B cell (primary cell): ENCODE results near the gene PRELID2. TPM values are rescaled to one million over a fixed set of nuclear protein-coding genes. Genes with fewer than 3 reads are reported as not detected.
"Not testable (repeated sequence)": the region's sequence is repeated elsewhere in the genome, so short reads cannot be mapped to it uniquely, and the experiment has no call there.

ENCODE experiments used
- ATAC-seq: fragments of 200-7000 bp; cut with Tn5 transposase; one replicate; pipeline ENCODE4 v1.10.0; 2021; ENCODE audit warnings: low read depth, mild to moderate bottlenecking, moderate number of reproducible peaks, moderate library complexity
- CTCF ChIA-PET: fragments of 350-600 bp; sonication (Branson Sonifier 250); formaldehyde crosslinking; loops from one replicate; lab custom pipeline; 2021; ENCODE audit warnings: antibody characterized with exemption, inconsistent platforms; lab: Charles Lee
- POLR2A ChIA-PET: fragments of 350-600 bp; sonication (Branson Sonifier 250); formaldehyde crosslinking; loops from one replicate; lab custom pipeline; 2021; ENCODE audit warnings: antibody characterized with exemption; lab: Charles Lee
- DNase-seq: peaks from one replicate; pipeline ENCODE4 v3.0.0; 2013
- H2AFZ ChIP-seq: 2 replicates; pipeline ENCODE4 v1.6.1; 2012; ENCODE audit warnings: mild to moderate bottlenecking, low read depth, low read length; ENCODE audit not compliant: insufficient read depth, poor library complexity, severe bottlenecking
- H3K27ac ChIP-seq, 2 donors: 1 replicate in 1 of 2; 2 replicates in 1 of 2; pipeline ENCODE4 v1.5.1; 2012 to 2013; ENCODE audit warnings: low read length in 2 of 2, mild to moderate bottlenecking in 2 of 2, moderate library complexity in 1 of 2
- H3K27me3 ChIP-seq, 4 experiments: fragments of 200-600 bp in 1 of 4; sonication (generic) in 1 of 4; replicated peaks in 1 of 4; 1 replicate in 2 of 4; 2 replicates in 2 of 4; pipeline versions ENCODE4 v1.6.1 to v1.7.0; 2013 to 2016; ENCODE audit warnings: low read length in 3 of 4, mild to moderate bottlenecking in 2 of 4, mixed read lengths in 1 of 4, moderate library complexity in 1 of 4; ENCODE audit not compliant: insufficient read depth in 4 of 4, control insufficient read depth in 3 of 4; ENCODE audit errors: control extremely low read depth in 1 of 4
- H3K36me3 ChIP-seq, 2 experiments: replicated peaks in 1 of 2; 1 replicate in 1 of 2; 2 replicates in 1 of 2; pipeline versions ENCODE4 v1.6.1 to v1.7.1; 2013; ENCODE audit warnings: low read length in 1 of 2; ENCODE audit not compliant: insufficient read depth in 2 of 2, control insufficient read depth in 1 of 2; ENCODE audit errors: control extremely low read depth in 1 of 2, extremely low read depth in 1 of 2
- H3K4me1 ChIP-seq, 2 donors: fragments of 200-600 bp in 1 of 2; sonication (generic) in 1 of 2; 1 replicate in 1 of 2; 2 replicates in 1 of 2; pipeline versions ENCODE4 v1.5.1 to v1.6.1; 2013 to 2017; ENCODE audit warnings: low read length in 2 of 2; ENCODE audit not compliant: control insufficient read depth in 2 of 2, insufficient read depth in 2 of 2
- H3K4me2 ChIP-seq: replicated peaks from 2 replicates; pipeline ENCODE3; 2012; ENCODE audit warnings: mild to moderate bottlenecking, low read depth, low read length; ENCODE audit not compliant: poor library complexity, severe bottlenecking
- H3K4me3 ChIP-seq, 5 experiments: fragments of 200-600 bp in 1 of 5; sonication (generic) in 1 of 5; 1 replicate in 3 of 5; 2 replicates in 2 of 5; pipeline versions ENCODE4 v1.5.1 to v1.7.0; 2011 to 2016; ENCODE audit warnings: low read length in 4 of 5, mild to moderate bottlenecking in 4 of 5, low read depth in 2 of 5, control low read depth in 1 of 5, moderate library complexity in 1 of 5; ENCODE audit not compliant: insufficient read depth in 1 of 5; ENCODE audit errors: control extremely low read depth in 1 of 5, extremely low read depth in 1 of 5
- H3K79me2 ChIP-seq: fragments of 200-600 bp; sonication (generic); one replicate; pipeline ENCODE4 v1.6.0; 2016; ENCODE audit warnings: low read length; ENCODE audit not compliant: control insufficient read depth, insufficient read depth
- H3K9ac ChIP-seq: fragments of 200-600 bp; sonication (generic); 2 replicates; pipeline ENCODE4 v1.6.1; 2017; ENCODE audit warnings: mild to moderate bottlenecking, low read length, moderate library complexity
- H3K9me3 ChIP-seq, 3 donors: one replicate each; pipeline versions ENCODE4 v1.6.1 to v1.7.1; 2013; ENCODE audit warnings: low read length in 2 of 3; ENCODE audit not compliant: control insufficient read depth in 2 of 3, insufficient read depth in 1 of 3; ENCODE audit errors: control extremely low read depth in 1 of 3
- H4K20me1 ChIP-seq: 2 replicates; pipeline ENCODE4 v1.6.0; 2012; ENCODE audit warnings: mild to moderate bottlenecking, low read length; ENCODE audit not compliant: insufficient read depth, control insufficient read depth, poor library complexity, severe bottlenecking
- H3K27ac Mint-ChIP-seq: one replicate; pipeline ENCODE4 v1.8.0; 2021; ENCODE audit warnings: mixed read lengths
- H3K27me3 Mint-ChIP-seq: one replicate; pipeline ENCODE4 v1.8.0; 2021; ENCODE audit warnings: mixed read lengths
- H3K4me1 Mint-ChIP-seq: one replicate; pipeline ENCODE4 v1.8.0; 2021; ENCODE audit warnings: mixed read lengths
- H3K4me3 Mint-ChIP-seq: one replicate; pipeline ENCODE4 v1.8.0; 2021; ENCODE audit warnings: mixed read lengths
- H3K9me3 Mint-ChIP-seq: one replicate; pipeline ENCODE4 v1.8.0; 2022; ENCODE audit warnings: mixed read lengths; ENCODE audit not compliant: insufficient read depth
- EZH2 ChIP-seq: IDR thresholded peaks from 2 replicates; pipeline ENCODE4 v1.6.1; 2012; ENCODE audit warnings: borderline replicate concordance, low read depth, mild to moderate bottlenecking, moderate library complexity, low read length; ENCODE audit not compliant: insufficient read depth, poor library complexity, severe bottlenecking
- WGBS: methylation state at CpG from one replicate; pipeline ENCODE4 v1.1.5; 2013; ENCODE audit warnings: missing lambda C conversion rate; ENCODE audit not compliant: insufficient coverage; 5-methylcytosine and 5-hydroxymethylcytosine counted together
- intact Hi-C: fragments of 100-400 bp; cut with micrococcal nuclease; formaldehyde crosslinking; loops from one replicate; pipeline ENCODE4 v1.10.0; 2022
- polyA plus RNA-seq: library from polyadenylated mRNA; depleted of rRNA; stranded (reverse); fragments of >200 nt; gene quantifications from 2 replicates; pipeline ENCODE4 v1.2.3, GENCODE V29; 2012
- total RNA-seq, 2 donors: library from RNA; stranded (reverse); fragments of 120-200 nt in 1 of 2; gene quantifications; 1 replicate in 1 of 2; 2 replicates in 1 of 2; pipeline versions ENCODE4 v1.2.3 to v1.2.4, GENCODE V29; 2013 to 2022
- TF ChIP-seq, protein P1 (sequence below): fragments of 200-600 bp; IDR thresholded peaks from one replicate; pipeline ENCODE4 v1.8.0; 2022; ENCODE audit warnings: antibody characterized with exemption, mild to moderate bottlenecking

The PRELID2 gene
- total and polyA plus RNA-seq, 2 donors (not counting 1 experiment from before 2014, with no cell fraction given), result 0.63 to 2.7 TPM

DNA sequence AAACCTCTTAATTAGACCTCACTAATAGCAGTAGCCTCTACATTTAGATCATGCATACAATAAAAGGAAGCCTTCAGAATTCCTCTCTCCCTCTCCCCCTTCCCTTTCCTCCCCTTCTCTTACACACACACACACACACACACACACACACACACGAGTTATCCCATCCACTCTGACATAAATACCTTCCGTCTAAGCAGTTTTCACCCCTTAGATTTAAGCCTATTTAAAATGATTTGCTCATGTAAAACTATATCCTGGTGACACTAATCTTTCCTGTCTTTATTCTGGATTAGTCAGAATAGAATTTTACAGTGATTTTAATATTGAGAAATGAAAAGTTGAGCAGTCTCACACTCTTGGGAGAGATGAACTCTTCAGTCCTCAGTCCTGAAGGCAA is 35.0 kb downstream of the PRELID2 start:
- Mint-ChIP-seq H3K27me3 (no peaks in the 10 kb centered on the region), H3K9me3 (no peaks in the 10 kb centered on the region), H3K4me3 (no peak overlapping the region), H3K27ac (no peak overlapping the region), H3K4me1 (no peaks in the 10 kb centered on the region)
- ATAC-seq (no peak), DNase-seq (no peak)
- Histone ChIP-seq H3K4me3 (no peak overlapping the region), H4K20me1 (no peaks in the 10 kb centered on the region), H2AFZ (no peak overlapping the region), H3K9ac (no peak overlapping the region), H3K36me3 (no peaks in the 10 kb centered on the region), H3K79me2 (no peaks in the 10 kb centered on the region), H3K4me2 (no peak overlapping the region), H3K27ac (no peak overlapping the region), H3K9me3 (no peaks in the 10 kb centered on the region), H3K4me1 (no peaks in the 10 kb centered on the region), H3K27me3 (no peaks in the 10 kb centered on the region)
- TF ChIP-seq EZH2, result no peak
- TF ChIP-seq, protein P1, sequence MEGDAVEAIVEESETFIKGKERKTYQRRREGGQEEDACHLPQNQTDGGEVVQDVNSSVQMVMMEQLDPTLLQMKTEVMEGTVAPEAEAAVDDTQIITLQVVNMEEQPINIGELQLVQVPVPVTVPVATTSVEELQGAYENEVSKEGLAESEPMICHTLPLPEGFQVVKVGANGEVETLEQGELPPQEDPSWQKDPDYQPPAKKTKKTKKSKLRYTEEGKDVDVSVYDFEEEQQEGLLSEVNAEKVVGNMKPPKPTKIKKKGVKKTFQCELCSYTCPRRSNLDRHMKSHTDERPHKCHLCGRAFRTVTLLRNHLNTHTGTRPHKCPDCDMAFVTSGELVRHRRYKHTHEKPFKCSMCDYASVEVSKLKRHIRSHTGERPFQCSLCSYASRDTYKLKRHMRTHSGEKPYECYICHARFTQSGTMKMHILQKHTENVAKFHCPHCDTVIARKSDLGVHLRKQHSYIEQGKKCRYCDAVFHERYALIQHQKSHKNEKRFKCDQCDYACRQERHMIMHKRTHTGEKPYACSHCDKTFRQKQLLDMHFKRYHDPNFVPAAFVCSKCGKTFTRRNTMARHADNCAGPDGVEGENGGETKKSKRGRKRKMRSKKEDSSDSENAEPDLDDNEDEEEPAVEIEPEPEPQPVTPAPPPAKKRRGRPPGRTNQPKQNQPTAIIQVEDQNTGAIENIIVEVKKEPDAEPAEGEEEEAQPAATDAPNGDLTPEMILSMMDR, result no peak
- ChIA-PET CTCF (no interaction called here), POLR2A (no interaction called here)
- 50% methylated on average over 1 of the region's 2 CpGs for WGBS
- intact Hi-C loops, result no loop called here

- H3K27ac ChIP-seq, H3K27ac Mint-ChIP-seq, H2AFZ ChIP-seq, ATAC-seq, H3K4me3 Mint-ChIP-seq, H3K4me1 Mint-ChIP-seq, H3K9me3 Mint-ChIP-seq, H4K20me1 ChIP-seq, H3K4me1 ChIP-seq, POLR2A ChIA-PET, intact Hi-C loops, H3K27me3 ChIP-seq, DNase-seq, H3K79me2 ChIP-seq, H3K4me2 ChIP-seq, H3K9me3 ChIP-seq, H3K9ac ChIP-seq, H3K36me3 ChIP-seq, H3K27me3 Mint-ChIP-seq, H3K4me3 ChIP-seq, CTCF ChIA-PET: not testable (repeated sequence)
Observed at GRCh38 chr5:145798503-145798902, 36.6 kb downstream of the PRELID2 start.
